Measurements from ENCODE around the gene DGKG.

The DGKG gene

GRCh38 chr3:186109897-186110803 is 251.9 kb downstream of the DGKG start:
- no peak for DNase-seq (ENCODE audit: low read depth in 2 of 2)

GRCh38 chr3:186108941-186109865 is 252.8 kb downstream of the DGKG start, which contains the start of gene ETV5:
ETV5 (minus strand) TSS chr3:186109089; CDS start chr3:186105868, 3,221 bp downstream.
- peak; percentile 99 to 100 for DNase-seq (ENCODE audit: low read depth in 2 of 2)

GRCh38 chr3:186108106-186108940 is 253.7 kb downstream of the DGKG start:
- no peak for DNase-seq (ENCODE audit: low read depth in 2 of 2)

- peak; percentile 59 to 68 for DNase-seq (ENCODE audit: low read depth in 2 of 2)
Observed at GRCh38 chr3:186107215-186108105, 254.6 kb downstream of the DGKG start.

GRCh38 chr3:186105543-186105942 is 256.5 kb downstream of the DGKG start:
- no peak for DNase-seq (ENCODE audit: low read depth in 2 of 2)

GRCh38 chr3:186102687-186103086 is 259.3 kb downstream of the DGKG start:
- DNase-seq (ENCODE audit: low read depth in 2 of 2): no peak

GRCh38 chr3:186100398-186100797 is 261.6 kb downstream of the DGKG start:
- DNase-seq (ENCODE audit: low read depth in 2 of 2): no peak

GRCh38 chr3:186099178-186099577 is 262.9 kb downstream of the DGKG start:
- peak; percentile 61 to 66 for DNase-seq (ENCODE audit: low read depth in 2 of 2)

GRCh38 chr3:186098740-186099139 is 263.3 kb downstream of the DGKG start:
- DNase-seq (ENCODE audit: low read depth in 2 of 2): no peak

- DNase-seq (ENCODE audit: low read depth in 2 of 2): peak; percentile 67 to 75
Observed at GRCh38 chr3:186097663-186098451, 264.2 kb downstream of the DGKG start.

GRCh38 chr3:186097317-186097662 is 264.7 kb downstream of the DGKG start:
- no peak for DNase-seq (ENCODE audit: low read depth in 2 of 2)

Data from fibroblast of skin of left quadriceps (primary cell).